Measurements from ENCODE around the gene ODAD4. TPM values are rescaled to one million over a fixed set of nuclear protein-coding genes. Genes with fewer than 3 reads are reported as not detected.
"Not testable (repeated sequence)": the region's sequence is repeated elsewhere in the genome, so short reads cannot be mapped to it uniquely, and the experiment has no call there.

The ODAD4 gene
- total RNA-seq, 6 experiments from 2014 or later, result 0.12 to 0.13 (median 0.12) TPM; not detected in 3

GRCh38 chr17:42005166-42005565, 74.7 kb downstream of the ODAD4 start:
- H3K4me1 ChIP-seq, result peaks cover 0 to 29% (median 5%) of the 10 kb centered on the region in 4 donors
- DNase-seq, result no peak
- 67% methylated on average over 1 of the region's 1 CpG for WGBS (ENCODE audit: insufficient coverage, low coverage, low lambda C conversion rate, missing lambda C conversion rate)

GRCh38 chr17:42009170-42009569, 78.8 kb downstream of the ODAD4 start:
- peak in 3 of 4 donors; percentile 56 to 66 (median 64) for ATAC-seq
- Histone ChIP-seq H3K4me1 (peaks cover 0 to 22% (median 5%) of the 10 kb centered on the region in 4 donors), H3K9me3 (no peaks in the 10 kb centered on the region), H3K27ac (no peak overlapping the region), H3K27me3 (no peaks in the 10 kb centered on the region), H3K36me3 (no peaks in the 10 kb centered on the region), H3K4me3 (no peak overlapping the region)
- TF ChIP-seq CTCF (IDR thresholded peaks at IDR 0.05), result peak in 3 of 4 donors; percentile 21 to 35 (median 23)
- no peak for TF ChIP-seq POLR2A (IDR thresholded peaks at IDR 0.05)
- DNase-seq, result no peak
- intact Hi-C loops (cut with DNase I), result no loop called here
- 68% methylated on average over 4 of the region's 4 CpGs for WGBS (ENCODE audit: insufficient coverage, low coverage, low lambda C conversion rate, missing lambda C conversion rate)

More at GRCh38 chr17:42005166-42005565, 74.7 kb downstream of the ODAD4 start:
- H3K9me3 ChIP-seq, result no peaks in the 10 kb centered on the region
- intact Hi-C loops (cut with DNase I), result no loop called here
- peaks cover 0 to 10% (median 0%) of the 10 kb centered on the region in 4 donors for H3K36me3 ChIP-seq
- H3K27me3 ChIP-seq, result no peaks in the 10 kb centered on the region
- H3K4me3 ChIP-seq, result no peak overlapping the region
- TF ChIP-seq POLR2A (IDR thresholded peaks at IDR 0.05), result no peak
- TF ChIP-seq CTCF (IDR thresholded peaks at IDR 0.05), result no peak
- H3K27ac ChIP-seq, result no peak overlapping the region
- no peak for ATAC-seq

- H3K27me3 ChIP-seq; H3K36me3 ChIP-seq; H3K4me3 ChIP-seq; intact Hi-C loops (cut with DNase I); H3K27ac ChIP-seq; DNase-seq; H3K9me3 ChIP-seq: not testable (repeated sequence)
- 56% methylated on average over 3 of the region's 9 CpGs for WGBS (ENCODE audit: insufficient coverage, low coverage, low lambda C conversion rate, missing lambda C conversion rate)
- peak; percentile 25 to 53 (median 40) for ATAC-seq
- peaks cover 0 to 26% (median 5%) of the 10 kb centered on the region in 4 donors for H3K4me1 ChIP-seq
Observed at GRCh38 chr17:42010266-42010680, 79.9 kb downstream of the ODAD4 start.

GRCh38 chr17:42010898-42011516, 80.6 kb downstream of the ODAD4 start:
- no peak for TF ChIP-seq POLR2A (IDR thresholded peaks at IDR 0.05)
- TF ChIP-seq CTCF (IDR thresholded peaks at IDR 0.05), result no peak
- no peak for ATAC-seq
- Histone ChIP-seq H3K36me3 (no peaks in the 10 kb centered on the region), H3K4me1 (peaks cover 0 to 33% (median 6%) of the 10 kb centered on the region in 4 donors), H3K9me3 (no peaks in the 10 kb centered on the region), H3K27ac (no peak overlapping the region), H3K4me3 (no peak overlapping the region), H3K27me3 (no peaks in the 10 kb centered on the region)
- intact Hi-C loops (cut with DNase I), result no loop called here
- DNase-seq, result no peak
- 76% methylated on average over 3 of the region's 3 CpGs for WGBS (ENCODE audit: insufficient coverage, low coverage, low lambda C conversion rate, missing lambda C conversion rate)

DNA sequence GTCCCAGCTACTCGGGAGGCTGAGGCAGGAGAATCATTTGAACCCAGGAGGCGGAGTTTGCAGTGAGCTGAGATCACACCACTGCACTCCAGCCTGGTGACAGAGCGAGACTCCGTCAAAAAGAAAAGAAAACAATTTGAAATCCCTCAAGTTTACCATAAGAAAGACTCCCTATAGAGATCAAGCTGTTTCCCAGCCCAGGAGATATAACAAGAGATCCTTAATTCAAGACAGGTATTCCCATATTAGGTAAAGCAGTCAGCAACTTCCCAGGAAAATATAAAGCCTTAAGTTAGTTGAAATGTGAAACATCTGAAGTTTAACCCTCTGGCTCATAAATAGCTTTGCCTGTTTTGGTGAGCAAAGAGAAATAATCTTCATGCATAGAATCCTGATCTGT, 81.9 kb downstream of the ODAD4 start:
- DNase-seq; H3K27ac ChIP-seq; H3K36me3 ChIP-seq; H3K27me3 ChIP-seq; H3K4me3 ChIP-seq; H3K9me3 ChIP-seq; ATAC-seq; intact Hi-C loops (cut with DNase I): not testable (repeated sequence)
- H3K4me1 ChIP-seq, result peaks cover 0 to 37% (median 9%) of the 10 kb centered on the region in 4 donors
- WGBS (ENCODE audit: insufficient coverage, low coverage, low lambda C conversion rate, missing lambda C conversion rate), result 81% methylated on average over 2 of the region's 4 CpGs

DNA sequence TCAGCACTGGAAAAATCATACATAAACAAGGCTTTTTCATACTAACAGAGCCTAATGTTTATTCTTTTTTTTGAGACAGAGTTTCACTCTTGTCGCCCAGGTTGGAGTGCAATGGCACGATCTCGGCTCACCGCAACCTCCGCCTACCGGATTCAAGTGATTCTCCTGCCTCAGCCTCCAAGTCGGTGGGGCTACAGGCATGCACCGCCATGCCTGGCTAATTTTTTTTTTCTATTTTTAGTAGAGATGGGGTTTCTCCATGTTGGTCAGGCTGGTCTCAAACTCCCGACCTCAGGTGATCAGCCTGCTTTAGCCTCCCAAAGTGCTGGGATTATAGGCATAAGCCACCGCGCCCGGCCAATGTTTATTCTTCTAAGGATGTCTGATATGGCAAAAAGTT, 83.3 kb downstream of the ODAD4 start:
- intact Hi-C loops (cut with DNase I); H3K27ac ChIP-seq; H3K27me3 ChIP-seq; H3K4me3 ChIP-seq; ATAC-seq; H3K9me3 ChIP-seq; DNase-seq; H3K36me3 ChIP-seq: not testable (repeated sequence)
- H3K4me1 ChIP-seq, result peaks cover 0 to 46% (median 9%) of the 10 kb centered on the region in 4 donors
- WGBS (ENCODE audit: insufficient coverage, low coverage, low lambda C conversion rate, missing lambda C conversion rate), result 95% methylated on average over 12 of the region's 12 CpGs
